Left lung (tissue), 10 donors: ENCODE measurements around the gene DHRS13. TPM values are rescaled to one million over a fixed set of nuclear protein-coding genes. Genes with fewer than 3 reads are reported as not detected.
"Not testable (repeated sequence)": the region's sequence is repeated elsewhere in the genome, so short reads cannot be mapped to it uniquely, and the experiment has no call there.

Experiments used
- ATAC-seq: fragments of 200-7000 bp; cut with Tn5 transposase; one replicate; pipeline ENCODE4 v1.9.1; 2020; ENCODE audit warnings: moderate library complexity
- DNase-seq, 4 donors: peaks; one replicate each; pipeline ENCODE4 v3.0.0-alpha.2; 2013 to 2020
- H3K27ac ChIP-seq, 2 donors: fragments of 200-600 bp; sonication (generic) in 1 of 2; one replicate each; pipeline versions ENCODE4 v1.5.0 to v1.8.0; 2020 to 2021
- H3K27me3 ChIP-seq, 2 donors: fragments of 200-600 bp; sonication (generic) in 1 of 2; one replicate each; pipeline versions ENCODE4 v1.5.0 to v1.8.0; 2020 to 2021
- H3K36me3 ChIP-seq, 2 donors: fragments of 200-600 bp; sonication (generic) in 1 of 2; one replicate each; pipeline versions ENCODE4 v1.5.0 to v1.8.0; 2020 to 2021
- H3K4me1 ChIP-seq, 2 donors: fragments of 200-600 bp; one replicate each; pipeline ENCODE4 v1.8.0; 2021
- H3K4me3 ChIP-seq, 2 donors: fragments of 200-600 bp; sonication (generic) in 1 of 2; one replicate each; pipeline versions ENCODE4 v1.5.0 to v1.8.0; 2020 to 2021; ENCODE audit warnings: mild to moderate bottlenecking in 1 of 2
- H3K9me3 ChIP-seq, 2 donors: fragments of 200-600 bp; sonication (generic) in 1 of 2; one replicate each; pipeline versions ENCODE4 v1.5.0 to v1.8.0; 2020 to 2021
- CTCF ChIP-seq, 2 donors: fragments of 200-600 bp; sonication (generic) in 1 of 2; IDR thresholded peaks; one replicate each; pipeline versions ENCODE4 v1.5.0 to v1.8.0; 2021; ENCODE audit warnings: antibody characterized with exemption in 2 of 2
- intact Hi-C, 2 donors: fragments of 100-400 bp; cut with DNase I; formaldehyde crosslinking; loops; one replicate each; pipeline versions ENCODE4 v1.11.2 to v1.14.2; 2022
- polyA plus RNA-seq, 6 donors: library from polyadenylated mRNA; unstranded; fragments of 120-200 nt; gene quantifications; one replicate each; pipeline ENCODE4 v1.2.1, GENCODE V29; 2013; ENCODE audit not compliant: insufficient read length in 6 of 6
- total RNA-seq, 2 donors: library from RNA; stranded (reverse); fragmentation: NEBNext Ultra II Directional; extraction: Animal tissue kit (Norgen Biotek cat#: 25700); gene quantifications; one replicate each; pipeline ENCODE4 v1.2.1, GENCODE V29; 2021
- donor health status: DM: no; HTN: yes; CAD: no.
- donor health status: DM: no; HTN: no; CAD: no.

Gene DHRS13
- total and polyA plus RNA-seq, 8 donors, result 5.2 to 16.9 (median 7.0) TPM

DNA sequence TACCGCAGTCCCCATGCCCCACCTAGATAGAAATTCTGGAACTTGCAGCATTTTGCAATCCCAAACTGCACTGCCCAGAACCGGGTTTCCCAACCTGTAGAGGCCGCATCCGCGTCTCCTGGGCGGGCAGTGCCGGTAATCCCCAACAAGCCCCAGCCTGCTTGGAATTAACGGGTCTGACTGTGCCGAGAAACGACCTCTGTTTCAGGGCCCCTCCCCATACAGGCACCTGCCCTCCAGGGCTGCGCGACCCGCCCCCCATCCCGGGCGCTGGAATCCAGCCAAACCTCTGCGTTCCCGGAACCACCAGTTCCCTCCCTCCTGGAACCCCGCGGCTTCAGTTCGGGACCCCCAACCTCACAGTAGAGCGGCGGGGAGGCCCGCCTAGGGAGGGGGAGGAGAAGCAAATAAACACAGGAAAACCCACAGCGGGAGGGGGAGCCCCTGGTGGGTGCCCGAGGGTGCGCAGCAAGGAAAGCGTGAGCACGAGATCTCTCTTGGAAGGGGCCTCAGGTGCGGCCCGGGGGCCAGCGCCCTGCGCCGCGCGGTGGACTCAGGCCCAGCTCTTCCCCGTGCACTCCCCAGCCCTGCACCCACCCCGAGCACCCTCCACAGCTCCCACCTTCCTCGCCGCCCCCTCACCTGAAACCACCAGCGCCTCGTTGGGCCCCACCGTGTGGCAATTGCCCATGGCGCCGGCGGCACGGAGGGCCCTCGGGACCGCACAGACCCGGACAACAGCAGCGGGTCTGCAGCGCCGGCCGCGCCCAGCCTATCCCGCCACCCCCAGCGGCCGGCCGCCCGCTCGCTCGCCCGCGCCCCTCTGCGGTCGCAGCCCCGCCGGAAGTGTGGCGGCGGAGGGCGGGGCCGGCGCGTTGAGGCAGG, 5.8 kb downstream of the DHRS13 start, which contains the start of gene FLOT2:
TSS of gene FLOT2 (minus strand) at position 850 of the 885 bp plus-strand sequence. CDS start at position 691, 159 bp downstream.
- peak; percentile 15 to 30 for TF ChIP-seq CTCF (IDR thresholded peaks at IDR 0.05)
- Histone ChIP-seq H3K27ac (peak within 1 kb of the TSS; percentile 92 to 99), H3K36me3 (no peaks in the 10 kb centered on the region), H3K9me3 (no peaks in the 10 kb centered on the region), H3K4me1 (peaks cover 17 to 75% of the 10 kb centered on the region in 2 donors), H3K4me3 (peak within 1 kb of the TSS; percentile 87 to 91), H3K27me3 (no peaks in the 10 kb centered on the region)
- peak; percentile 42 to 91 (median 64) for DNase-seq
- intact Hi-C loops, result no loop called here
- ATAC-seq, result peak; percentile 84

- ATAC-seq, result no peak
- intact Hi-C loops, result no loop called here
- peak overlapping the region; percentile 87 to 91 for H3K4me3 ChIP-seq
Measured at GRCh38 chr17:28896491-28896883, 6.4 kb downstream of the DHRS13 start.

GRCh38 chr17:28895794-28896447, 7.0 kb downstream of the DHRS13 start:
- H3K4me3 ChIP-seq, result peak overlapping the region; percentile 87 to 91
- H3K27ac ChIP-seq, result peak overlapping the region; percentile 92 to 99
- peaks cover 17 to 75% of the 10 kb centered on the region in 2 donors for H3K4me1 ChIP-seq
- intact Hi-C loops, result no loop called here
- no peaks in the 10 kb centered on the region for H3K9me3 ChIP-seq
- H3K27me3 ChIP-seq, result no peaks in the 10 kb centered on the region
- TF ChIP-seq CTCF (IDR thresholded peaks at IDR 0.05), result no peak
- no peak for DNase-seq
- peaks cover 0 to 3% of the 10 kb centered on the region in 2 donors for H3K36me3 ChIP-seq
- no peak for ATAC-seq

More at GRCh38 chr17:28896491-28896883, 6.4 kb downstream of the DHRS13 start:
- DNase-seq, result no peak
- H3K27ac ChIP-seq, result peak overlapping the region; percentile 92 to 99
- no peak for TF ChIP-seq CTCF (IDR thresholded peaks at IDR 0.05)
- no peaks in the 10 kb centered on the region for H3K9me3 ChIP-seq
- H3K27me3 ChIP-seq, result no peaks in the 10 kb centered on the region
- H3K36me3 ChIP-seq, result peaks cover 0 to 3% of the 10 kb centered on the region in 2 donors
- peaks cover 17 to 75% of the 10 kb centered on the region in 2 donors for H3K4me1 ChIP-seq

DNA sequence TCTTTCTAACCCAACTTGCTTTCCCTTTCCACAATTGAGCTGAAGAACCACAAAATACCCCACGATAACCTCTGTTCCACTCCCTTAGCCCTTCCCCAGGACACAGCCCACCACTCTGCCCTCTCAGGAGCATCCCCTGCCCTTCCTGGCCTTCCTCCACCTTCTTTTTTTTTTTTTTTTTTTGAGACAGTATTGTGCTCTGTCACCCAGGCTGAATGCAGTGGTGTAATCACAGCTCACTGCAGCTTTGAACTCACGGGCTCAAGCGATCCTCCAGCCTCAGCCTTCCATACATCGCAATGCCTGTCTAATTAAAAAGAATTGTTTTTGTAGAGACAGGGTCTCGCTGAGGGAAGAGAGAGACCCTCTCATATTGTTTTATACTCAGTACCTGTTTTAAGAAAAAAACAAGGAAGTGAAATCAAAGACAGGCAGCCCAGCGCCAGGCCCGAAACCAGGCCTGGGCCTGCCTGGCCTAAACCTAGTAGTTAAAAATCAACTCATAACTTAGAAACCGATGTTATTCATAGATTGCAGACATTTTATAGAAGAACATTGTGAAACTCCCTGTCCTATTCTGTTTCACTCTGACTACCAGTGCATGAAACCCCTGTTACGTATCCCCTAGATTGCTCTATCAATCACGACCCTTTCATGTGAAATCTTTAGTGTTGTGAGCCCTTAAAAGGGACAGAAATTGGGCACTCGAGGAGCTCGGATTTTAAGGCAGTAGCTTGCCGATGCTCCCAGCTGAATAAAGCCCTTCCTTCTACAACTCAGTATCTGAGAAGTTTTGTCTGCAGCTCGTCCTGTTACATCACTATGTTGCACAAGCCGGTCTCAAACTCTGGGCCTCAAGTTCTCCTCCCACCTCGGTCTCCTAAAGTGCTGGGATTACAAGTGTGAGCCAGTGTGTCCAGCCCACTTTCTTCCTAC, 9.4 kb downstream of the DHRS13 start:
- peak overlapping the region in 1 of 2 donors; percentile 23 for H3K4me3 ChIP-seq
- H3K27me3 ChIP-seq, H3K9me3 ChIP-seq, intact Hi-C loops, DNase-seq, H3K36me3 ChIP-seq, ATAC-seq: not testable (repeated sequence)
- peaks cover 17 to 76% of the 10 kb centered on the region in 2 donors for H3K4me1 ChIP-seq
- H3K27ac ChIP-seq, result peak overlapping the region; percentile 53 to 99

- no peak for TF ChIP-seq CTCF (IDR thresholded peaks at IDR 0.05)
- no peak for DNase-seq
- Histone ChIP-seq H3K27me3 (no peaks in the 10 kb centered on the region), H3K9me3 (no peaks in the 10 kb centered on the region), H3K36me3 (peaks cover 0 to 25% of the 10 kb centered on the region in 2 donors), H3K4me3 (no peak overlapping the region), H3K4me1 (peaks cover 10 to 72% of the 10 kb centered on the region in 2 donors), H3K27ac (peak overlapping the region in 1 of 2 donors; percentile 99)
- intact Hi-C loops, result no loop called here
- ATAC-seq, result no peak
Measured at GRCh38 chr17:28892024-28892423, 10.9 kb downstream of the DHRS13 start.
